SKM-1 treated with dmso at 0.1 percent for 144 hours (cell line): ENCODE measurements around the gene ULBP1.
"Not testable (repeated sequence)": the region's sequence is repeated elsewhere in the genome, so short reads cannot be mapped to it uniquely, and the experiment has no call there.

Source experiments
- DNase-seq: peaks from one replicate; lab custom pipeline; 2025; ENCODE audit not compliant: unreplicated experiment; lab: John Stamatoyannopoulos, UW

Gene ULBP1

DNA sequence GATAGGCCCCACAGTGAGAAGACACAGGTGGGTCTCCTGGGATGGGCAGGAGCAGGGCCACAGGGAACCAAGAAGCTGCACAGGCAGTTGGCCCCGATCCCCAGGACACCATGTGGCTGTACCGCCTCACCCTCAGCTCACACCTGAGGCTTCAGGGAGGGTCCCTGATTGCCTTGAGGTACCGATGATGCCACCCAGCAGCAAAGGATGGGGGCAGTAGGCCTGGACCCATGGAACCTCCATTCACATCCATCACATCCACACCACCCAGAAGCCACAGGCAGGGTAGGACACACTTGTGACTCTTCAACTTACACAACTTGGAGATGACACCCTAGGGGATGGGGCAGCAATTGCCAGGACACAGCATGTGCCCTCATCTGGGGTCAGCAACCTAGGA lies 39.9 kb downstream of the ULBP1 start:
- not testable (repeated sequence) for DNase-seq

GRCh38 chr6:150004101-150004782 lies 40.5 kb downstream of the ULBP1 start:
- DNase-seq: no peak

- DNase-seq: peak; percentile 51
Measured at GRCh38 chr6:150004783-150005717, 41.3 kb downstream of the ULBP1 start.

- no peak for DNase-seq
Measured at GRCh38 chr6:150005761-150006651, 42.3 kb downstream of the ULBP1 start.

DNA sequence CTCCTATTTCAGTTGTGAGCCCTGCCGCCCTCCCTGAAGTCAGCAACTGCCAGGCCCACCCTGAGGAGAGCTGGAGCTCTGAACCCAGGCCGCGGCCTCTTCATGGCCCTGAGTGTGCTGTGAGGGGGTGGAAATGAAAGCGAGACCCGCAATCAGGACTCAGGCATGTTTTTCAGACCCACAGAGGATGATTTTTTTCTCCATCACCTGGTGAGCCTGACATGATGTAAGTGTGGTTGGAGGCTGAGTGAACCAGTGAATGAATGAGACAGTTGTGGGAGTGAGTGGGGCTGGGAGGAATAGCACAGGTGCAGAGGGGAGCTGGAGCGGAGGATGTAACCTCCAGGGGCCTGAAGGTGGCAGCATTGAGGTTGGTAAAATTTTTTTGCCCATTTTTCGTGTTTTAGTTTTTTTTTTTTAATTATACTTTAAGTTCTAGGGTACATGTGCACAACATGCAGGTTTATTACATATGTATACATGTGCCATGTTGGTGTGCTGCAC lies 43.3 kb downstream of the ULBP1 start:
- no peak for DNase-seq

DNA sequence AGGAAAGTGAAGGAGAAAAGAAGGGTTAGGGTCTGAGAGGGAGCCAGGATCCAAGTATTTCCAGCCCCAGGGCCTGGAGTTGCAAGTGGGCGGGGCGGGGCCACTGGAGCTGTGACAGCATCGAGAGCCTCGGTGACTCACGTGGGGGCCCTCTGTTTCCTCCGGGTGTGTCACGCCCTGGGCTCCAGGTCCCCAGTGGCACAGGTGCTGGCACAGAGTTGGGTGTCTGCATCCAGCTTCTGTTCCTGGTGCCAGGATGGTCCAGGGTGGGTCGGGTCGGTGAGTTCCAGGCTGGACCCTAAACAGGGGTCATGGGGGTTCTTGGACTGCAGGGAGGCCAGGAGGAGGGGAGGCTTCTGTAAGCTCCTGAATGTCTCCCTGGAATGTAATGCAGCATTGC lies 44.8 kb downstream of the ULBP1 start:
- DNase-seq: no peak

DNA sequence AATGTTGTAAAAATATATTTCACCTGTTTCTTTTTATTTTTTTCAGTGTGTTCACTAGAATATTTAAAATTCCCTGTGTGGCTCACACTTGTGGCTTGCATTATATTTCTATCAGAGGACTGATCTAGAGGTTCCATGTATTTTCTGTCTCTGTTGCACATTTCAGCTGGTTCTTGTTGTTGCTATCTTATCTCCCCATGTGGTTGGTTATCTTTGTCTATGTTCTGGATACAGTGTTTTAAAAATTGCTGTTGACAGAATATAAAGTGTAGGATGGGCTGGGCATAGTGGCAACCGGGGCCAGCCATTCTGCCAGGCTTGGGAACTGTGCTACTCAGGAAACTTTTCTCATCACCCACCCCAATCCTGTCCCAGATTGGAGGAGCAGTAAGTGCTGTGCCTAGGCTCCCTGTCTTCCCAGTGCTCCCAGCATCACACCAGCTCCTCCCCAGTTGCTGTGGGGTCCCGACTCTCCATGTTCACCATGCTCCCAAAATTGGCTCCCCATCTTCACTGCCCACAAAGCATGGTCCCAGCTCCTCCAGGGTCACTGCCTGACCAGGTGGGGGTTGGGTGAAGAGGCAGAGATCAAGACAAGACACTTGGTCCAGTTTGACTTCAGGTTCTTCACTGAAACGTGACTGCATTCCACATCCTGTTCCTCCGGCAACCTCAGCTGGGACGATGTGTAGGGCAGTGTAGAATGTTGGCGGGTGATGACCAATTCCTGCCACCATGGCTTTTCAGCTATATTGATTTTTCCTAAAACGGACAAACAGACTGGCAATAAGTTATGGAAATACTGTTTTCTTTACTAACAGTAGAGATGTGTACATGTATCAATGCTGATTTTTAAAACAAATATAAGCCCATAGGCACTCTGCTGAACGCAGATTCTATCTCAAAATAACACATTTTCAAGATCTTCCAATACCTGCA lies 49.4 kb downstream of the ULBP1 start:
- DNase-seq: not testable (repeated sequence)

GRCh38 chr6:150013785-150014622 lies 50.3 kb downstream of the ULBP1 start:
- DNase-seq: not testable (repeated sequence)

- DNase-seq: not testable (repeated sequence)
Measured at GRCh38 chr6:150014623-150015280, 51.0 kb downstream of the ULBP1 start.

GRCh38 chr6:150015281-150016001 lies 51.7 kb downstream of the ULBP1 start:
- DNase-seq: not testable (repeated sequence)

DNA sequence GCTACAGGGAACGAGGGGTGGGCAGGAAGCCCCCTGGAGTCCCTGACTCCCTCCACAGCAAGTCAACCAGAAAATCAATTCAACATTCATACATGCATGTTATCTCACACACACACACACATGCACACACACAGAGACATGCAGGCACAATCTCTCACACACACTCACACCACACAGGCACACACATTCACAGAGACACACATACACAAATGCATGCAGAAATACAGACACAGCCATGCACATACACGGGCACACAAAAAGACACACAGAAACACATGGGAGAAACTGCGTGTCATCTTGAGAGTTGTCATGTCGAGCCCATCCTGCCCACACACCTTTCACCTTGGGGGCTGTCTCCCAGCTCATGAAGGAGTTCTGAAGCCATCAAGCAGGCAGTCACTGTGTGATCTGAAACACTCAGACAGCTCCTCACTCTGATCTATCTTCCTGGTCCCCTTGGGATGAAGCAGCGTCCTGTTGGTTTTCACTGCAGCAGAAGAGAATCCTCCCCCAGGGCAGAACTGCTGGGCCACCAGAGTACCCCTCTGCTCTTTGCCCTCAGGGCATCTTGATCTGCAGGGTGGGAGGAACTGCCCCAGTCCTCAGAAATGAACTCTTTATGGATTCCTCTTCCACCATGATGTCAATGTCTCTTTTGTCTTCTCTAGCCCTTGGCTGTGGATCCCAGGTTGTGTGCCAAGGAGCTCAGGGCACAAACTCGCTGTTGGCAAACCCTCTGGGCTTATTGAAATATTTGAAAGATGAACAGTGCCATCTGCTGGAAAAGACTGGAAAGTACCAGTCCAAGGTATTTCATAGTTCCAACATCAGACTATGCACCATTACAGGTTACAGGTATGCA lies 52.8 kb downstream of the ULBP1 start:
- peak; percentile 20 for DNase-seq

DNA sequence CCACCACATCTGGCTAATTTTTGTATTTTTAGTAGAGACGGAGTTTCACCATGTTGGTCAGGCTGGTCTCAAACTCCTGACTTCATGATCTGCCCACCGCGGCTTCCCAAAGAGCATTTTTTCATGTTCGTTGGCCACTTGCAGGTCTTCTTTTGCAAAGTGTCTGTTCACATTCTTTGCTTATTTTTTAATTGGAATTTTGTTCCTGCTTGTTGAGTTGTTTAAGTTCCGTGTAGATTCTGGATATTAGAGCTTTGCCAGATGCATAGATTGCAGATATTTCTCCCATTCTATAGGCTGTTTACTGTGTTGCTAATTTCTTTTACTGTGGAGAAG lies 53.4 kb downstream of the ULBP1 start:
- not testable (repeated sequence) for DNase-seq

DNA sequence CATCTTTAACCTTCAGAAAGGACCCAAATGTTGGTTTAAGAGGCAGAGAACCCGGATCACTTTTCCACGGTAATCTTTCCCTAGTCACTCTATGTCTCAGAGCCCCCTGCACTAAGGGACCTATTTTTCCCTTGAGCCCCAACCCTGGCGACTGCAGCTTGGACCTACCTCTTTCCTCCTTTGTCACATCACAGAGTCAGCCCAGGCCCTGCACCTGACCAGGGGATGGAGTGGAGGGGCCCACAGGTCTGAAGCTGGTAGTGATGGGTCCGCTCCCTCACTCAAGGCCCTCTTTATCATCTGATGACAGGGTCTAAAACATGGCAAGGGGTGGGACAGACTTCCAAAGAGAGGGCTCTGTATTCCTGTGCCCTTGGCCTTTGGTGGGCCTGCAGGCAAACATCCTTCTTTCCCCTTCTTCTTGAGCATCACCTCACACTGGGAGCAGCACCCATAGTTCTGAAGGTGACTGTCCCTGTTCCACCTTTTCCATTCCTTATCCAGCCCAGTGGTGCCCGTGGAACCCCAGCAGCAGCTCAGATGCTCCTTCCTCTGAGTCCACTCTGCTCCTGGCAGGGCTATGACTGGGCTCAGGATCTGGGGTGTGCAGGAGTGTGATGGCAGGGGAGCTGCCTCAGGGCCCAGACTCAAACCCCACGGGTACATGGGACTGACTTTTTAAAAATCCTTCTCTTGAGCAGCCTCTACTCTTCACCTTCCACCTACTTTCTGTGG lies 55.3 kb downstream of the ULBP1 start:
- no peak for DNase-seq

DNA sequence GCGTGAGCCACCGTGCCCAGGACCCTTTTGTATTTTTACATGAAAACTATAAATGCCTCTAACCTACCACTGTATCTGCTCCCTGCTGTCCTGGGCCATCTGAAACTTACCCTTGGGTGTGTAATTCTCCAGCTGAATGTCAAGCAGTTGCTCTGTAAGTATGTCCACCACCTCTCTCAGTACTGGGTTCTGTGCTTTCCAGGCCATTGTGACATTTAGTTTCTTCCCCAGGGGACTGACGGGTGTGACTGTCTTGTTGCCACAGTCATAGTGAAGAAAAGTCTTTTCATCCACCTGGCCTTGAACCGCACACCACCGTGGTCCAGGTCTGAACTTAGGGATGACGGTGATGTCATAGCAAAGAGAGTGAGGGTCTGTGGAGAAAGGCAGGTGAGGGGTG lies 58.1 kb downstream of the ULBP1 start:
- not testable (repeated sequence) for DNase-seq
